ENCODE data around the gene UBE2J2. TPM values are rescaled to one million over a fixed set of nuclear protein-coding genes. Genes with fewer than 3 reads are reported as not detected.

Gene UBE2J2
- total and polyA plus RNA-seq, 7 donors, result 32.4 to 63.6 (median 34.2) TPM

GRCh38 chr1:1259540-1259939, 14.1 kb downstream of the UBE2J2 start:
- intact Hi-C loops (cut with DNase I), result no loop called here
- no peak overlapping the region for H3K4me3 ChIP-seq
- no peaks in the 10 kb centered on the region for H3K9me3 ChIP-seq
- no peak overlapping the region for H3K27ac ChIP-seq
- 94 to 95% methylated on average over 18 of the region's 18 CpGs for WGBS, 2 donors
- H3K4me1 ChIP-seq, result peaks cover 0 to 8% (median 2%) of the 10 kb centered on the region in 4 donors
- no peaks in the 10 kb centered on the region for H3K27me3 ChIP-seq
- TF ChIP-seq POLR2AphosphoS5 (IDR thresholded peaks at IDR 0.05) (no peak), CTCF (IDR thresholded peaks at IDR 0.05) (no peak), POLR2A (IDR thresholded peaks at IDR 0.05) (no peak), EP300 (IDR thresholded peaks at IDR 0.05) (no peak)
- DNase-seq, result no peak
- H3K36me3 ChIP-seq, result peaks cover 32 to 86% (median 52%) of the 10 kb centered on the region in 4 donors

- Histone ChIP-seq H3K4me3 (no peak overlapping the region), H3K36me3 (peaks cover 32 to 86% (median 55%) of the 10 kb centered on the region in 4 donors), H3K9me3 (no peaks in the 10 kb centered on the region), H3K4me1 (peaks cover 0 to 4% (median 0%) of the 10 kb centered on the region in 4 donors), H3K27me3 (no peaks in the 10 kb centered on the region), H3K27ac (no peak overlapping the region)
- intact Hi-C loops (cut with DNase I), result no loop called here
- TF ChIP-seq CTCF (IDR thresholded peaks at IDR 0.05) (no peak), POLR2A (IDR thresholded peaks at IDR 0.05) (no peak), POLR2AphosphoS5 (IDR thresholded peaks at IDR 0.05) (no peak), EP300 (IDR thresholded peaks at IDR 0.05) (no peak)
- no peak for DNase-seq
- WGBS, 2 donors, result 95 to 96% methylated on average over 22 of the region's 22 CpGs
These were observed 14.6 kb downstream of the UBE2J2 start for GRCh38 chr1:1259119-1259488.

- Histone ChIP-seq H3K9me3 (no peaks in the 10 kb centered on the region), H3K4me3 (no peak overlapping the region), H3K27me3 (no peaks in the 10 kb centered on the region), H3K27ac (no peak overlapping the region), H3K36me3 (peaks cover 26 to 84% (median 46%) of the 10 kb centered on the region in 4 donors), H3K4me1 (no peaks in the 10 kb centered on the region)
- intact Hi-C loops (cut with DNase I), result no loop called here
- no peak for DNase-seq
- 95% methylated on average over 31 of the region's 31 CpGs for whole genome bisulfite sequencing, 2 donors
- no peak for TF ChIP-seq EP300 (IDR thresholded peaks at IDR 0.05)
- no peak for TF ChIP-seq CTCF (IDR thresholded peaks at IDR 0.05)
- no peak for TF ChIP-seq POLR2AphosphoS5 (IDR thresholded peaks at IDR 0.05)
- TF ChIP-seq POLR2A (IDR thresholded peaks at IDR 0.05), result no peak
These were observed 16.4 kb downstream of the UBE2J2 start for GRCh38 chr1:1256956-1257871.

GRCh38 chr1:1255611-1256010, 18.0 kb downstream of the UBE2J2 start:
- Histone ChIP-seq H3K4me3 (no peak overlapping the region), H3K27ac (no peak overlapping the region), H3K36me3 (peaks cover 22 to 73% (median 40%) of the 10 kb centered on the region in 4 donors), H3K9me3 (no peaks in the 10 kb centered on the region), H3K4me1 (no peaks in the 10 kb centered on the region), H3K27me3 (no peaks in the 10 kb centered on the region)
- DNase-seq, result no peak
- intact Hi-C loops (cut with DNase I), result no loop called here
- TF ChIP-seq POLR2A (IDR thresholded peaks at IDR 0.05) (no peak), POLR2AphosphoS5 (IDR thresholded peaks at IDR 0.05) (no peak), EP300 (IDR thresholded peaks at IDR 0.05) (no peak), CTCF (IDR thresholded peaks at IDR 0.05) (no peak)
- 90 to 92% methylated on average over 10 of the region's 10 CpGs for WGBS, 2 donors
